Tongue (tissue), 2 donors: ENCODE results near the gene GALNT7. TPM values are rescaled to one million over a fixed set of nuclear protein-coding genes. Genes with fewer than 3 reads are reported as not detected.

ENCODE experiments used
- DNase-seq: peaks from one replicate; pipeline ENCODE4 v3.0.0-alpha.2; 2015
- total RNA-seq: library from RNA; depleted of rRNA; stranded (reverse); fragments of >200 nt; gene quantifications from one replicate; pipeline ENCODE4 v1.2.3, GENCODE V29; 2014

The GALNT7 gene
- total RNA-seq, 1 donor from 2014 or later: 29.3 TPM

GRCh38 chr4:173237762-173238161, 69.2 kb downstream of the GALNT7 start:
- DNase-seq: no peak

DNA sequence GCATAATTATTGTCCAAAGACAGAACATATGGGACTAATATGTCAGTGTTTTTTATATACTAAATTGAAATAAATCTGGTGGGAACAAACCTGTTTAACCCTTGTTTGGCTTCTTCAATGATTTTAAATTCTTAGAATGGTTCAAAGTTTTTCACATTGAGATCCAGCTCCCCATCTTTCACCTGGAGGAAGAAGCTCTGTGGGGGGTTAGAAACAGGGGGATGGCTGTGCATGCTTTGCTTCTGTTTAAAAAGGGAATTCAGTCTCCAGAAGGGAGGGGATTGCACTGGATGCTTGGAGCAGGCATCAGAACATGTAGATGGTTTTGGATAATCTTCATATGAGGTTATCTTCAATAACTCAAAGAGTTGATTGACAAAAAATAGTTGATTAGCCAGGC, 72.1 kb downstream of the GALNT7 start:
- DNase-seq: no peak

DNA sequence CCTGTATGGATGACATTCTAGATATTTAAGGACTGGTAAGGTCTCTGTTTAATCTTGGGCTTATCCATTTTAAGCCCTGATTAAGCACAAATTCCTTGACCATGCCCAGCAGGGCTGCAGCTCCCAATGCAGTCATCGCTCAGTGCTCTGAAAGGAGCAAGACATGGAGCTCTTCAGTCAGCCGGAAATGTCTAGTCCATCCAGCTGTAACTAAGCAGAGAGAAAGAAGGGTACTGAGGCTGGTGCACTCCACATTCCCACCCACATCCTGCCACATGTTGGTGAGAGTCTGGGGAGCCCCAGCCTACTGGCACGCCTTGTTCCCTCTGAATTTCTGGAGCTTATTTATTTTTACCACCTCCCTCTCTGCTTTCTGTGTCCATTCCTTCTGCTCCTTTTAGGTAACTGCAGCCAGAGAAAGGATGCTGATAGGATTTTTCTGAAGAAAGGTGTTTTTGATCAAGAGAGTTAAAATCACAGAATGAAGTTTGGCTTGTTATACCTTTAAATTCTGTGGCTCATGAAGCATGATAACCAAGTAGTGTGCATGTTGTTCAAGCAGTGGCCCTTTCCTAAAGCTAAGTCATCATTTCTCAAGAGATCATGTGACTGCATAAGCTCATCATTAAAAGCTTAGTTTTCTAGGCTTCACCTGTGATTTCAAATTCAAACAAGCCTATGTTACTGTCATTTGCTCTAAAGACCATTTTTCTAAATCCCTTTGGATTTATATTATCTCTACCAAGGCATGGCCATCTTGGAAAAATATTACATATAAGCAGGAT, 74.0 kb downstream of the GALNT7 start:
- DNase-seq: no peak

- no peak for DNase-seq
These were observed 74.7 kb downstream of the GALNT7 start for GRCh38 chr4:173243321-173243720.

DNA sequence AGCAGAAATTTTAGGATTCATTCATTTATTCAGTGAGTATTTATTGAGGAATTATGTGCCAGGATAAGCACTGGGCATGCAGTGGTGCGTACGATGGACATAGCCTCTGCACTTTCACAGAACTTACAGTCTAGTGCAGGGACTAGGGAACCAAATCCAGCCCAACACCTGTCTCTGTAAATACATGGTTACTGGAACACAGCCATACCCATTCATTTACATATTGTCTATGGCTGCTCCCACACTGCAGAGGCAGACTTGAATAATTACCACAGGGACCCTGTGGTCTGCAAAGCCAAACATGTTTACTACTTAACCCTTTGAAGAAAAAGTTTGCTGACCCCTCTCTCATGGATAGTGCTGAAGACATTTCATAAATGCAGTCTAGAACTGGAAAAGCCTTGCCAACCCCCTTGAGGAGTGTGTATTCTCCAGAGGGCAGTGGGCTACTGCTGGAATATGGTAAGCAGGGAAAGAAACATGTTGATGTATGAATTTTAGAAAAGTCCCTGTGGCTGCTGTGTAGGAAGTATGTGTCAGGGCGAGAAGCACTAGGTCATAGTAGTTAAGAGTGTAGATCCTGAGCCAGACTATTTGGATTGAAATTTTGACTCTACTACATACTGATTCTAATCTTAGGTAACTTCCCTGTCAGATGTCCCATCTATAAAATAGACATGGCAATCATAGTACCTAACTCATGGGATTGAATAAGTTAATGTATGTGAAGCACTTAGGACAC, 75.5 kb downstream of the GALNT7 start:
- peak; percentile 70 for DNase-seq

- DNase-seq: no peak
These were observed 77.3 kb downstream of the GALNT7 start for GRCh38 chr4:173245952-173246351.

DNA sequence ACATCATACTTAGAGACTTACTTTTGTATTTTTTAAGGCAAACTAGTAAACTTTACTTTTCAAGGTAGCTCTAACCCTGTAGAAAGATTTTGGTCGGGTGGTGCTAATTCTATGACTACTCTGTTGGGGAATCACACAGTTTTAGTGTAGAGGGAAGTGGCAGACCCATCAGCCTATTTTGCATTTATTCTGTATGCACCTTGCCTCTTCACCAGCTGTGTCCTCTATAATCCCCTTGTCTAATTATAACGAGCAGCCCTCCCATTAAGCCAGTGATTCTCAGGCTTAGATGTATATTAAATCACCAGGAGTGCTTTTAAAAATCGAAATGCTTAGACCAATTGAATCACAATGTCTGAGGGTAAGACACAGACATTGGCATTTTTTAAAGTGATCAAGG, 78.1 kb downstream of the GALNT7 start:
- peak; percentile 38 for DNase-seq

- peak; percentile 49 for DNase-seq
These were observed 78.7 kb downstream of the GALNT7 start for GRCh38 chr4:173247321-173247720.

- no peak for DNase-seq
These were observed 80.1 kb downstream of the GALNT7 start for GRCh38 chr4:173248690-173249089.

GRCh38 chr4:173252024-173252935, 83.7 kb downstream of the GALNT7 start:
- DNase-seq: peak; percentile 94

GRCh38 chr4:173253561-173253960, 85.0 kb downstream of the GALNT7 start:
- DNase-seq: no peak

- DNase-seq: no peak
These were observed 86.0 kb downstream of the GALNT7 start for GRCh38 chr4:173254646-173255045.

- no peak for DNase-seq
These were observed 88.2 kb downstream of the GALNT7 start for GRCh38 chr4:173256825-173257224.

DNA sequence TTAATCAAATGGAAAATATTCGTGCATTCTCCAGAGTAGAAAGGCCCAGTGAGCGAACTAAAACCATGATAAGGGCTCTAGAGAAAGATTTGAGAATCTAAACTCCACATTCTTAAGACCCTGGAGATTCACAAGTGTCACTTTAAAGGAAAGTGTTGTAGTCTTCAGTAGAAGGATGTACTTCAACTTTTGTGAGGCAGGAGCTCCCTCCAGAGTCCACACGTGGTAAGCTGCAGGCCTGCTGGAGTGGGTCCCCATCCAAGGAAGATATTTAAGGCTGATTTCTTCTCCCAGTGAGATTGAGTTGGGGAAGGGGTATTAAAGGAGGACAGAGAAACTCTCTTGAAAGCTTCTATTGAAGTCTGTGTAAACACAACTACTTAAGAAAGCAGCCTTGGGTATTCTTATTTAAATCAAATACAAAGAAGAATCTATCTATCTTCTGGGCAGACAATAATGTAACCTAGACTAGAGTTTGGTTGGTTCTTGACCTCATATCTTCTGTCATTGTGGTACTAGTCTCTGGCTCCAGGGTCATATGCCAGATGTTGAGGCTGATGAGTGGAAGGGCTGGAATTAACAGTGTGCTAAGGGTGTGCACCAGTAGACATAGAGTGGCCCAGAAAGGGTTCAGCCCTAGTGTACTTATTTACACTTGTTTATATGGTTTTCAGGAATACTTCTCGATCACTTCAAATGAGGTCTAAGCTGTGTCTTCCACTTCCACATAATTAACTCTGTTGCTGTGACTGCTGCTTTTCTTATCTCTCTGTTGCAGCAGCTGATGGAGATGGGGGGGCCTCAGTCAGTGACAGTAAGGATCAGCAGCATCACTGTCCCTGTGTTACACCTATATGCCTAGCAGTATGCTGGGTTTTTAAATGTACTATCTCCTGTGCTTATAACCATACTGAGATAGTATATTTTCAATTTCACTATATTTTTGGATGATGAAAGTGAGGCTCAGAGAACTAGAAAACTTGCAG, 89.4 kb downstream of the GALNT7 start:
- DNase-seq: peak; percentile 87

GRCh38 chr4:173258866-173259265, 90.3 kb downstream of the GALNT7 start:
- DNase-seq: no peak

- DNase-seq: no peak
These were observed 90.7 kb downstream of the GALNT7 start for GRCh38 chr4:173259310-173259709.

DNA sequence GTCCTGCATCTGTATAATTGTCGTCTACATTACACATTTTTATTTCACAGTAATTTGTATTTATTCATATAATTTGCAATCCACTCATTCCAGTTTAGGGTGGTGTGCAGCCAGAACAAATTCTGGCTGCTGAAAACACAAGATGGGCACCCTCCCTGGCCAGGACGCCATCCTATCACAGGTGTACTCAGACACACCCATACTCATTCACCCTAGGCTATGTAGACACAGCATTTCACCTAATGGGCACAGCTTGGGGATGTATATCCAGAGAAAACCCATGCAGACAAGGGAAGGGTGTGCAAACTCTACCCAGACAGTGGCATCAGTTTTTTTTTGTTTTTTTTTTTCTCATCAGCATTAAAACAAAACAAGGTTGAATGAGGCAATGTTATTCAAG, 92.4 kb downstream of the GALNT7 start:
- no peak for DNase-seq

GRCh38 chr4:173262375-173262774, 93.8 kb downstream of the GALNT7 start:
- DNase-seq: no peak

- no peak for DNase-seq
These were observed 95.6 kb downstream of the GALNT7 start for GRCh38 chr4:173264245-173264644.

DNA sequence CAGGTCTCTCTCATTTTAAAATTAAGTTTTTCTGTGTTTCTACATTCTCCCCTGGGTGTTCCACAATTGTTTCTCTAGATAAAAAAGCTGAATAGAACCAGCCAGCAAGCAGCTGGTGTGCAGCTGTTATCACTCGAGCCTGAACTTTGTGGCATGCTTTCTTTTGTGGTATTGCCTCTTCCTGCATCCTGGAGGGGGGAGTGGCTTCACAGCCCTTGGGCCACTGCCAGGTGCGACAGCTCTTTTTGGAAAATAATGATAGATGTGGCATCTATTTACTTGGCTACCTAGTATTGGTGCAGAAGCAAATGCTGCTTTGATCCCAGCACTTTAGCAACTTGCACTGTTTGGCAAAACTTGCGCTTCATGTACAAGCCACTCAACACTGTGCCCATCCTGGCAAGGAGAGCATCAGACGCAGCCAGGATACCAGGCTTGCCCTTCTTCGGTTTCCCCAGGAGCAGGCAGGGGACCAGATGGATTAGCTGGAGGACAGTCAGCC, 96.1 kb downstream of the GALNT7 start:
- DNase-seq: peak; percentile 96

DNA sequence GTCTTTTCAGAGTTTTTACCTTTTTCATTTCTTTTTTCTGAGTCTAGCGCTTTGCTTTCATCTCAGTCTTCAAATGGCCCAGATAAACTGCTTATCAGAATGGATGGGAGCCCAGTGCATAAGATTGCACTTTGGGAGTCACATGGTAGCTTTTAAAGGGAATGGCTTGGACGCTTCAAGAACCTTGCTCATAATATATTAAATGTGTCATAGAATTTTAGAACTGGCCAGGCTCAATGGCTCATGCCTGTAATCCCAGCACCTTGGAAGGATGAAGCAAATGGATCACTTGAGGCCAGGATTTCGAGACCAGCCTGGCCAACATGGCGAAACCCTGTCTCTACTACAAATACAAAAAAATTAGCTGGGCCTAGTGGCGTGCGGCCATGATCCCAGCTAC, 97.1 kb downstream of the GALNT7 start:
- no peak for DNase-seq
